ENCODE results near the gene FA2H.

The FA2H gene

DNA sequence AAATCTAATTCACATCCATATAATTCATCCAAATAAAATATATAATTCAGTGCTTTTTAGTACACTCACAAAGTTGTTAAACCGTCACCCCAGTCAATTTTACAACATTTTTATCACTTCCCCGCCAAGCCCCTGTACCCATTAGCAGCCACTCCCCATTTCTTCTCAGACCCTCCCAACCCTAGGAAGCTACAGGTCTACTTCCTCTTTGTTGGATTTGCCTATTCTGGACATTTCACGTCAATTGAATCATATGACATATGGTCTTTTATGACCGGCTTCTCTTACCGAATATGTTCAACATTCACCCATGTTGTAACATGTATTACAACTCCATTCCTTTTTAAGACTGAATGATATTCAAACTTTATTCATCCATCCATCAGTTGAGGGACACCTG, 54.0 kb downstream of the FA2H start:
- TF ChIP-seq, protein P1, sequence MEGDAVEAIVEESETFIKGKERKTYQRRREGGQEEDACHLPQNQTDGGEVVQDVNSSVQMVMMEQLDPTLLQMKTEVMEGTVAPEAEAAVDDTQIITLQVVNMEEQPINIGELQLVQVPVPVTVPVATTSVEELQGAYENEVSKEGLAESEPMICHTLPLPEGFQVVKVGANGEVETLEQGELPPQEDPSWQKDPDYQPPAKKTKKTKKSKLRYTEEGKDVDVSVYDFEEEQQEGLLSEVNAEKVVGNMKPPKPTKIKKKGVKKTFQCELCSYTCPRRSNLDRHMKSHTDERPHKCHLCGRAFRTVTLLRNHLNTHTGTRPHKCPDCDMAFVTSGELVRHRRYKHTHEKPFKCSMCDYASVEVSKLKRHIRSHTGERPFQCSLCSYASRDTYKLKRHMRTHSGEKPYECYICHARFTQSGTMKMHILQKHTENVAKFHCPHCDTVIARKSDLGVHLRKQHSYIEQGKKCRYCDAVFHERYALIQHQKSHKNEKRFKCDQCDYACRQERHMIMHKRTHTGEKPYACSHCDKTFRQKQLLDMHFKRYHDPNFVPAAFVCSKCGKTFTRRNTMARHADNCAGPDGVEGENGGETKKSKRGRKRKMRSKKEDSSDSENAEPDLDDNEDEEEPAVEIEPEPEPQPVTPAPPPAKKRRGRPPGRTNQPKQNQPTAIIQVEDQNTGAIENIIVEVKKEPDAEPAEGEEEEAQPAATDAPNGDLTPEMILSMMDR (IDR thresholded peaks at IDR 0.05), result no peak
- no peak for TF ChIP-seq ZFX (IDR thresholded peaks at IDR 0.05; ENCODE audit: borderline replicate concordance)
- H3K27ac ChIP-seq, result no peak overlapping the region

DNA sequence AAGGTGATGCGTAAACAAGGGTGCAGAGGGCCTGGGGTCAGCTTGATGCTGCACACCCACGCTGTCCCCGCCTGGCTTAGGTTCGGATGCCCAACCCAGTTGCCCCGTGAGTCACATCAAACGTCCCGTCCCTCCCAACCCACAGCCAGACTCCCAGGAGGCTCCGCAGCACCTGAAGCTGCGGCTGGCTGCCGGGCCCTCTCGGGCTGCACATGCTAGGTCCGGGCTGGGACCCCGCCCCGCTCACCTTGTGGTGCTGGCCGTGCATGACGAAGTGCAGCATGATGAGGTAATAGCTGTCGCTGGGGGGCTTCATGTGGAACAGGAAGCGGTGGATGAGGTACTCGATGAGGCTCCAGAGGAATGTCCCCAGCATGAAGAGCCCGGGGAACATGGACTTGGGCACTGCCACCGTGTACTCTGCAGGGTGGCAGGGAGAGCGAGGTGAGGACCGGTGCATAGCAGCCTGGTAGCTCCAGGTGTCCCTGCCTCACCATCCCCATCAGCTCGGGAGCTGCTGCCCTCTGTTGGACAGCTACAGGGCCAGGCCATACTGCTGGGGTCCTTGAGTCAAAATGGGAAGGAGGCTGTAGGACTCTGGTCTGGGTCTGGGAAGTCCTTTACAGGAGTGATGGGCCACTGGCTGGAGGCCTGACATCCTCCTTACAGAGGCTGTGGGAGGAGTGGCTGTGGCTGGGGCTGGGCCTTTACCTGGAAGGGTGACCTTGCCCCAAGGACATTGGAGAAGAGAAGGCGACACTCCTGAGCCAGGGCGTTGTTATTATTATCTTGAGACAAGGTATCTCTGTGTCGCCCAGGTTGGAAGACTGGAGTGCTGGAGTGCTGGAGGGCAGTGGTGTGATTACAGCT, 55.6 kb downstream of the FA2H start:
- H3K27ac ChIP-seq, result no peak overlapping the region
- no peak for TF ChIP-seq ZFX (IDR thresholded peaks at IDR 0.05; ENCODE audit: borderline replicate concordance)
- TF ChIP-seq, protein P1 (IDR thresholded peaks at IDR 0.05), result no peak; the same call in 1 of the 2 replicates

DNA sequence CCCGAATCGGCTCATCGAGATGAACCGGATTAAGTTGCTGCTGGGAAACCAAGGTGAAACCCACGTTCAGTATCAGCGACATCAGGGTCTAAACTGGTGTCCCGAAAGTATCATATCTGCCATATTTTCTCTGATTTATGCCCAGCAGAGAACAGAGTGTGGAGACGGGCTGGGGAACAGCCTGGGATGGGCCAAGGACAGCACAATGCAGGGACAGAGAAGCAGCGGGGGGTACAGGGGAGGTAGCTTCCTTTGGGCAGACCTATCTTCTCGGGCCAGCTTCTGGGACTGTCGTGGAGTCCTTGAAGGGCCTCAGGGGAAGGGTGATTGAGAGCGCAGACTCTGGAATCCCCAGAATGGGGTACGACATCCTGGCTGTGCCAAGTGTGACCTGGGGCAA, 56.5 kb downstream of the FA2H start:
- TF ChIP-seq, protein P1 (IDR thresholded peaks at IDR 0.05), result no peak
- TF ChIP-seq ZFX (IDR thresholded peaks at IDR 0.05; ENCODE audit: borderline replicate concordance), result no peak
- H3K27ac ChIP-seq, result no peak overlapping the region

DNA sequence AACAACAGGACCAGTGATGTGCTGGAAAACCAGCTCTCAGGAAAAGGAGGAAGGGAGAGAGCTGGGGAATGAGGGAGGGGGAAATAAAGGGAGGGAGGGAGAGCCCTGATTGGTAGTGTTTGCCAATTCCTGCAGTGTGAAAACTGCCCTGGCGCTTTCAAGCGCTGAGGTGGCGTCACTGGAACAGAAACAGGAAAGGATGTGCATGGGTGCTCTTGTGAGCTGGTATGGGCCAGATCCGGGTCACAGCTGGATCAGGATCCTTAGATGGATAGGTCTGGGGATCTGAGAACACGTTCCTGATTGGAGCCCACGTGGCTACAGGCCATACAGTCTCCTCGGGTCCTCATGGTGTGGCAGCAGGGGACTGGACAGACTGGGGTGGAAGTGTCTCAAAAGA, 57.3 kb downstream of the FA2H start:
- TF ChIP-seq ZFX (IDR thresholded peaks at IDR 0.05; ENCODE audit: borderline replicate concordance), result no peak
- TF ChIP-seq, protein P1 (IDR thresholded peaks at IDR 0.05), result no peak
- H3K27ac ChIP-seq, result no peak overlapping the region

DNA sequence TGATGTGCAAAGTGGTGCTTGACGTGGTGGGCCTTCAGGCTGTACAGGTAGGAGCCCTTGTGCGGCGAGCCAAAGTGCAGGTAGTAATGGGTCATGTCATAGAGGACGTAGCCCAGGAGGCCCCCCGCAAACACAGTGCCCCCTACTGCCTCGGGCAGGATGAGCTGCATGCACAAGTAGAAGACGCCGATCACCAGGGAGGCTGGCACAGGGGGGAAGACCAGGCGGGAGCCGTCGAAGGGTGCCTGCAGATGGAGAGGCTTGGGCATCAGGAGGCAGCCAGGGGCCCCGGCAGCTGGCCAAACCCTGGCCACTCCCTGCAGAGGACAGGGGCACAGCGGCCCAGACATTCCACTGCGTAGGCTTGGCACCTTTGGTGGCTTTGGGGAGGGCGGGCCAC, 58.3 kb downstream of the FA2H start:
- TF ChIP-seq ZFX (IDR thresholded peaks at IDR 0.05; ENCODE audit: borderline replicate concordance), result no peak
- TF ChIP-seq, protein P1 (IDR thresholded peaks at IDR 0.05), result no peak
- H3K27ac ChIP-seq, result no peak overlapping the region

DNA sequence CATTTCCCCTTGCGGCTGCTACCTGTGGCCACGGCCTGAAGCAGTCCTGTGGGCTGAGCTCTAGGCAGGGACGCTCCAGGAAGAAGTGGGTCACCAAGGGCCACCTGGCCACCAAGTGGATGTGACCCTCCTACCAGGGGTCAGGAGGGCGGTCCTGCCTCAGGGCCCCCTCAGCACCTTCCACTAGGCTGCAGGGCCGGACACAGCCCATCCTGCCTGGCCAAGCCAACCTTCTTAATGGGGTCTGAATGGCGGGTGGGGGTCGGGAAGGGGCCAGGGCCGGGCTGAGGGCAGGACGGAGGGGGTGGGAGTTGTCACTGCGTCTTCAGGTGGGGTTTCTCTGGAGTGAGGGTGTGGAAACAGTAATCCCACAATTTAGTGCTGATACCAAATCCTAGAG, 60.7 kb downstream of the FA2H start:
- TF ChIP-seq, protein P1 (IDR thresholded peaks at IDR 0.05), result no peak
- no peak for TF ChIP-seq ZFX (IDR thresholded peaks at IDR 0.05; ENCODE audit: borderline replicate concordance)
- no peak overlapping the region for H3K27ac ChIP-seq

DNA sequence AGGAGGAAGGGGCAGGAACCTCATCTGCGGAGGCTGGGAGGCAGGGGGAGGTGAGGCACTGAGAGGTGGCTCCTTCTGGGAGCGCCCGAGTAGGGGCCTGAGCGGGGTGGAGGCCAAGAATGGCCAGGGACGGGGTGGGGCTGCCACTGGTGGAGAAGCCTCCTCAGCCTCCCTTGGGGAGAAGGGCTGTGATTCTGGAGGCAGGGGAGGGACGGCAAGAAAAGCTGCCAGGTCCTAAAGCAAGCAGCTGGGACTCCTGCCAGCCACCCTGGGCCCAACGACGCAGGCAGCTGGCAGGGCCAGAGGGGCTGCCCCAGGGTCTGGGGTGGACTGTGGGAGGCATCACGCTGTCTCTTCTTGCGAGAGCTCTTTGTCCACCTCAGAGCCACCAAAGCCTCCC, 61.3 kb downstream of the FA2H start:
- H3K27ac ChIP-seq, result no peak overlapping the region
- TF ChIP-seq, protein P1 (IDR thresholded peaks at IDR 0.05), result no peak
- TF ChIP-seq ZFX (IDR thresholded peaks at IDR 0.05; ENCODE audit: borderline replicate concordance), result no peak
